D341Med (cell line): ENCODE data around the gene JPH2.
"Not testable (repeated sequence)": the region's sequence is repeated elsewhere in the genome, so short reads cannot be mapped to it uniquely, and the experiment has no call there.

Experiments used
- DNase-seq: peaks from one replicate; pipeline ENCODE4 v3.0.0; 2012; ENCODE audit warnings: low spot score

Gene JPH2

GRCh38 chr20:44211177-44212039 lies 24.4 kb upstream of the JPH2 start:
- no peak for DNase-seq

- DNase-seq: peak; percentile 100
Observed at GRCh38 chr20:44210406-44211176, 23.6 kb upstream of the JPH2 start, which contains the start of gene OSER1. Gene OSER1 (minus strand): TSS chr20:44210771. CDS start chr20:44206957, 3,814 bp downstream.

GRCh38 chr20:44209686-44210405 lies 22.9 kb upstream of the JPH2 start:
- DNase-seq: peak; percentile 36

GRCh38 chr20:44208770-44209169 lies 21.8 kb upstream of the JPH2 start:
- no peak for DNase-seq

- DNase-seq: no peak
Observed at GRCh38 chr20:44208165-44208564, 21.2 kb upstream of the JPH2 start.

GRCh38 chr20:44207126-44207723 lies 20.2 kb upstream of the JPH2 start:
- no peak for DNase-seq

- no peak for DNase-seq
Observed at GRCh38 chr20:44206132-44206531, 19.1 kb upstream of the JPH2 start.

- DNase-seq: no peak
Observed at GRCh38 chr20:44204832-44205215, 17.8 kb upstream of the JPH2 start.

GRCh38 chr20:44204156-44204831 lies 17.3 kb upstream of the JPH2 start:
- no peak for DNase-seq

GRCh38 chr20:44203161-44203560 lies 16.2 kb upstream of the JPH2 start:
- no peak for DNase-seq

- no peak for DNase-seq
Observed at GRCh38 chr20:44200983-44201382, 14.0 kb upstream of the JPH2 start.

- no peak for DNase-seq
Observed at GRCh38 chr20:44200371-44200770, 13.4 kb upstream of the JPH2 start.

- DNase-seq: no peak
Observed at GRCh38 chr20:44199877-44200276, 12.9 kb upstream of the JPH2 start.

- no peak for DNase-seq
Observed at GRCh38 chr20:44198872-44199271, 11.9 kb upstream of the JPH2 start.

- no peak for DNase-seq
Observed at GRCh38 chr20:44196271-44196670, 9.3 kb upstream of the JPH2 start.

GRCh38 chr20:44195605-44196004 lies 8.6 kb upstream of the JPH2 start:
- DNase-seq: no peak

GRCh38 chr20:44193801-44194200 lies 6.8 kb upstream of the JPH2 start:
- no peak for DNase-seq

- not testable (repeated sequence) for DNase-seq
Observed at GRCh38 chr20:44191640-44192039, 4.7 kb upstream of the JPH2 start.

- peak; percentile 55 for DNase-seq
Observed at GRCh38 chr20:44190197-44190852, 3.3 kb upstream of the JPH2 start.

- DNase-seq: no peak
Observed at GRCh38 chr20:44188752-44189151, 1.8 kb upstream of the JPH2 start.
